Upper lobe of left lung (tissue), 4 donors: ENCODE measurements around the gene SYTL1.

Source experiments
- POLR2AphosphoS5 ChIP-seq, 2 donors: sonication (generic); formaldehyde crosslinking; IDR thresholded peaks; one replicate each; pipeline ENCODE4 v1.5.1; 2017; ENCODE audit warnings: antibody characterized with exemption in 2 of 2
- TF ChIP-seq, protein P1 (sequence below), 6 experiments: fragments of 450-650 bp in 4 of 6; fragments of 200-600 bp in 2 of 6; sonication (generic) in 2 of 6; IDR thresholded peaks; one replicate each; pipeline ENCODE4 v1.5.1; 2016 to 2019; ENCODE audit warnings: antibody characterized with exemption in 6 of 6

- TF ChIP-seq, protein P1, sequence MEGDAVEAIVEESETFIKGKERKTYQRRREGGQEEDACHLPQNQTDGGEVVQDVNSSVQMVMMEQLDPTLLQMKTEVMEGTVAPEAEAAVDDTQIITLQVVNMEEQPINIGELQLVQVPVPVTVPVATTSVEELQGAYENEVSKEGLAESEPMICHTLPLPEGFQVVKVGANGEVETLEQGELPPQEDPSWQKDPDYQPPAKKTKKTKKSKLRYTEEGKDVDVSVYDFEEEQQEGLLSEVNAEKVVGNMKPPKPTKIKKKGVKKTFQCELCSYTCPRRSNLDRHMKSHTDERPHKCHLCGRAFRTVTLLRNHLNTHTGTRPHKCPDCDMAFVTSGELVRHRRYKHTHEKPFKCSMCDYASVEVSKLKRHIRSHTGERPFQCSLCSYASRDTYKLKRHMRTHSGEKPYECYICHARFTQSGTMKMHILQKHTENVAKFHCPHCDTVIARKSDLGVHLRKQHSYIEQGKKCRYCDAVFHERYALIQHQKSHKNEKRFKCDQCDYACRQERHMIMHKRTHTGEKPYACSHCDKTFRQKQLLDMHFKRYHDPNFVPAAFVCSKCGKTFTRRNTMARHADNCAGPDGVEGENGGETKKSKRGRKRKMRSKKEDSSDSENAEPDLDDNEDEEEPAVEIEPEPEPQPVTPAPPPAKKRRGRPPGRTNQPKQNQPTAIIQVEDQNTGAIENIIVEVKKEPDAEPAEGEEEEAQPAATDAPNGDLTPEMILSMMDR (IDR thresholded peaks at IDR 0.05) = peak in 4 of 6 experiments; percentile 63 to 80 (median 71)
- TF ChIP-seq POLR2AphosphoS5 (IDR thresholded peaks at IDR 0.05) = peak; percentile 92 to 97
Measured at GRCh38 chr1:27321813-27322568, 19.8 kb upstream of the SYTL1 start, which contains the start of gene TMEM222.
